HepG2 (cell line): ENCODE results near the gene TBXAS1. TPM values are rescaled to one million over a fixed set of nuclear protein-coding genes. Genes with fewer than 3 reads are reported as not detected.

Experiments
- ATAC-seq: fragments of 200-7000 bp; cut with Tn5 transposase; 3 replicates; pipeline ENCODE4 v1.9.1; 2020; ENCODE audit warnings: mild to moderate bottlenecking, moderate library complexity
- BruUV-seq: library from RNA; stranded (reverse); fragments of 400-500 nt; replicated peaks from 2 replicates; lab custom pipeline; 2021; lab: Mats Ljungman, UMichigan
- CTCF ChIA-PET: fragments of 300-600 bp; formaldehyde crosslinking; extraction: SDS; loops from one replicate; lab custom pipeline; 2021; ENCODE audit warnings: low total read pairs, inconsistent platforms, low intra/inter-chr PET ratio; lab: Yijun Ruan, JAX
- POLR2A ChIA-PET: fragments of 350-600 bp; sonication (Branson Sonifier 250); formaldehyde crosslinking; loops from one replicate; lab custom pipeline; 2020; ENCODE audit warnings: antibody characterized with exemption, inconsistent platforms; lab: Yijun Ruan, JAX
- DNase-seq: peaks from one replicate; pipeline ENCODE4 v3.0.0-alpha.2; 2015; ENCODE audit warnings: low spot score
- FAIRE-seq: peaks from 3 replicates; lab custom pipeline; 2011; peaks lifted over from hg19 to GRCh38; lab: Jason Lieb, UNC
- H2AFZ ChIP-seq: one replicate; pipeline ENCODE4 v1.6.1; 2011; ENCODE audit warnings: low read length, inconsistent platforms
- H3K27ac ChIP-seq: fragments of 300-600 bp; 3 replicates; pipeline ENCODE4 v1.8.0; 2011; ENCODE audit warnings: mixed run types, mild to moderate bottlenecking, mixed read lengths, low read length, inconsistent platforms; ENCODE audit not compliant: insufficient read depth; ENCODE audit errors: extremely low read length
- H3K27me3 ChIP-seq, 2 experiments: fragments of 200-600 bp in 1 of 2; 2 replicates in 1 of 2; 3 replicates in 1 of 2; pipeline versions ENCODE4 v1.6.0 to v1.8.0; 2011; ENCODE audit warnings: low read length in 2 of 2, mild to moderate bottlenecking in 2 of 2, moderate library complexity in 2 of 2, inconsistent platforms in 1 of 2; ENCODE audit not compliant: insufficient read depth in 2 of 2, control insufficient read depth in 1 of 2
- H3K36me3 ChIP-seq, 2 experiments: fragments of 200-600 bp in 1 of 2; replicated peaks in 1 of 2; 2 replicates in 1 of 2; 3 replicates in 1 of 2; pipeline versions ENCODE4 v1.5.1 to v1.8.0; 2011; ENCODE audit warnings: low read length in 2 of 2, inconsistent platforms in 1 of 2; ENCODE audit not compliant: insufficient read depth in 2 of 2, control insufficient read depth in 1 of 2
- H3K4me1 ChIP-seq: 2 replicates; pipeline ENCODE4 v1.5.1; 2012; ENCODE audit warnings: low read length, inconsistent platforms; ENCODE audit not compliant: insufficient read depth
- H3K4me2 ChIP-seq: 2 replicates; pipeline ENCODE4 v1.6.0; 2011; ENCODE audit warnings: low read depth, low read length, inconsistent platforms
- H3K4me3 ChIP-seq, 3 experiments: fragments of 200-600 bp in 1 of 3; sonication (generic), shearing (Covaris generic) in 1 of 3; replicated peaks in 1 of 3; 2 replicates each; pipeline ENCODE4 v1.5.1; 2011 to 2016; ENCODE audit warnings: low read length in 3 of 3, inconsistent platforms in 2 of 3, low read depth in 2 of 3, mild to moderate bottlenecking in 2 of 3, control low read depth in 1 of 3, mixed read lengths in 1 of 3; ENCODE audit not compliant: insufficient read depth in 1 of 3
- H3K79me2 ChIP-seq: one replicate; pipeline ENCODE4 v1.6.1; 2011; ENCODE audit warnings: low read length, inconsistent platforms; ENCODE audit not compliant: insufficient read depth
- H3K9ac ChIP-seq: 2 replicates; pipeline ENCODE4 v1.6.0; 2011; ENCODE audit warnings: mild to moderate bottlenecking, low read depth, low read length, inconsistent platforms; ENCODE audit not compliant: insufficient read depth
- H3K9me3 ChIP-seq: 2 replicates; pipeline ENCODE4 v1.5.1; 2012; ENCODE audit warnings: mild to moderate bottlenecking, low read length
- H4K20me1 ChIP-seq: 2 replicates; pipeline ENCODE4 v1.6.0; 2011; ENCODE audit warnings: inconsistent platforms, mild to moderate bottlenecking, low read length, moderate library complexity; ENCODE audit not compliant: insufficient read depth
- AHR ChIP-seq: IDR thresholded peaks from 2 replicates; pipeline ENCODE4 v1.6.1; 2018; ENCODE audit warnings: missing genetic modification reagents, missing compliant biosample characterization
- ATF4 ChIP-seq, 2 experiments: fragments of 450-650 bp in 1 of 2; sonication (generic) in 1 of 2; formaldehyde crosslinking; IDR thresholded peaks; 2 replicates each; pipeline versions ENCODE4 v1.5.0 to v1.8.0; 2020 to 2022; ENCODE audit warnings: mild to moderate bottlenecking in 1 of 2, missing genetic modification reagents in 1 of 2
- MBNL3 ChIP-seq: fragments of 250-450 bp; sonication (Bioruptor Pico); conservative IDR thresholded peaks from 2 replicates; pipeline ENCODE4 v1.8.0; 2022; ENCODE audit warnings: mild to moderate bottlenecking, inconsistent platforms
- MED8 ChIP-seq: sonication (generic); formaldehyde crosslinking; IDR thresholded peaks from 2 replicates; pipeline ENCODE4 v1.8.1; 2023; ENCODE audit warnings: mild to moderate bottlenecking, missing genetic modification reagents; ENCODE audit not compliant: insufficient replicate concordance
- MLLT10 ChIP-seq: sonication (generic); formaldehyde crosslinking; IDR thresholded peaks from 2 replicates; pipeline ENCODE4 v1.4.0; 2020; ENCODE audit warnings: missing genetic modification reagents
- MTF2 ChIP-seq: sonication (generic); formaldehyde crosslinking; IDR thresholded peaks from 2 replicates; pipeline ENCODE4 v1.5.0; 2020; ENCODE audit warnings: missing genetic modification reagents, borderline replicate concordance
- REL ChIP-seq: sonication (generic); formaldehyde crosslinking; conservative IDR thresholded peaks from 2 replicates; pipeline ENCODE4 v1.8.0; 2022; ENCODE audit warnings: mild to moderate bottlenecking, missing genetic modification reagents, moderate library complexity
- SALL2 ChIP-seq: sonication (generic); formaldehyde crosslinking; IDR thresholded peaks from 2 replicates; pipeline ENCODE4 v1.8.1; 2023; ENCODE audit warnings: mild to moderate bottlenecking, missing genetic modification reagents, inconsistent platforms
- SIX4 ChIP-seq: sonication (generic); formaldehyde crosslinking; IDR thresholded peaks from 2 replicates; pipeline ENCODE4 v1.4.0; 2020; ENCODE audit warnings: missing genetic modification reagents
- THRA ChIP-seq: sonication (generic); formaldehyde crosslinking; IDR thresholded peaks from 2 replicates; pipeline ENCODE4 v1.4.0; 2020; ENCODE audit warnings: missing genetic modification reagents, borderline replicate concordance
- ZBTB3 ChIP-seq: sonication (generic); formaldehyde crosslinking; IDR thresholded peaks from 2 replicates; pipeline ENCODE4 v1.4.0; 2020; ENCODE audit warnings: low read depth, mild to moderate bottlenecking, moderate library complexity, missing genetic modification reagents, borderline replicate concordance
- ZNF296 ChIP-seq: sonication (generic); formaldehyde crosslinking; conservative IDR thresholded peaks from 2 replicates; pipeline ENCODE4 v1.5.0; 2020; ENCODE audit warnings: mild to moderate bottlenecking, missing genetic modification reagents
- ZNF407 ChIP-seq: sonication (generic); formaldehyde crosslinking; IDR thresholded peaks from one replicate; pipeline ENCODE4 v1.5.1; 2020; ENCODE audit warnings: mild to moderate bottlenecking, missing genetic modification reagents; ENCODE audit errors: not compliant biosample characterization
- ZNF451 ChIP-seq: sonication (generic); formaldehyde crosslinking; IDR thresholded peaks from 2 replicates; pipeline ENCODE4 v1.5.0; 2020; ENCODE audit warnings: mild to moderate bottlenecking, missing genetic modification reagents
- WGBS: methylation state at CpG from one replicate; pipeline ENCODE4 v1.1.6; 2017; ENCODE audit warnings: low lambda C conversion rate; 5-methylcytosine and 5-hydroxymethylcytosine counted together
- in situ Hi-C: cut with HindIII; loops from 2 replicates; pipeline ENCODE4 v1.10.0; 2017; ENCODE audit warnings: low pct_unique_long_range_greater_than_20kb; ENCODE audit not compliant: extremely low pct_ligation_motif_present
- intact Hi-C: fragments of 100-400 bp; cut with micrococcal nuclease; formaldehyde crosslinking; loops from one replicate; pipeline ENCODE4 v1.10.0; 2022; ENCODE audit not compliant: unreplicated experiment
- polyA plus RNA-seq, 8 experiments: library from polyadenylated mRNA; depleted of rRNA in 3 of 8; stranded (reverse) in 7 of 8; unstranded in 1 of 8; fragments of >200 nt; fragmentation: Illumina TruSeq in 4 of 8; extraction: Trizol in 4 of 8; gene quantifications; 2 replicates each; pipeline versions ENCODE4 v1.2.1 to v1.2.3, GENCODE V29; 2011 to 2016; ENCODE audit warnings: low read depth in 4 of 8, missing spikeins in 1 of 8, mixed read lengths in 1 of 8; ENCODE audit not compliant: insufficient read depth in 1 of 8
- total RNA-seq, 5 experiments: library from RNA; depleted of rRNA; stranded (reverse); fragments of >200 nt; fragmentation: Illumina TruSeq; extraction: Trizol; gene quantifications; 2 replicates each; pipeline ENCODE4 v1.2.3, GENCODE V29; 2016; ENCODE audit warnings: low read depth in 1 of 5

TBXAS1 gene
- total and polyA plus RNA-seq, 2 of the 13 experiments (the other 11 are each of a cell fraction or from before 2014, with no cell fraction given), result 4.0 to 4.9 TPM

- ChIA-PET POLR2A (no interaction called here), CTCF (no interaction called here)
- no peak for TF ChIP-seq ZBTB3 (CRISPR knock-in tag)
- TF ChIP-seq REL (CRISPR knock-in tag), result no peak
- TF ChIP-seq AHR (CRISPR knock-in tag), result no peak
- no peak for TF ChIP-seq MTF2 (CRISPR knock-in tag)
- no peak for TF ChIP-seq ZNF407 (CRISPR knock-in tag)
- TF ChIP-seq SIX4, result no peak
- TF ChIP-seq MED8 (CRISPR knock-in tag), result no peak
- no peak for TF ChIP-seq ZNF296 (CRISPR knock-in tag)
- TF ChIP-seq THRA (CRISPR knock-in tag), result no peak
- no peak for TF ChIP-seq MBNL3 (CRISPR knock-in tag)
- TF ChIP-seq SALL2 (CRISPR knock-in tag), result no peak
- no peak for TF ChIP-seq ATF4 (CRISPR knock-in tag; IDR thresholded peaks at IDR 0.05)
- TF ChIP-seq ZNF451 (CRISPR knock-in tag), result no peak
- TF ChIP-seq MLLT10 (CRISPR knock-in tag), result no peak
- Histone ChIP-seq H3K9me3 (peaks cover 7% of the 10 kb centered on the region), H3K36me3 (no peaks in the 10 kb centered on the region), H3K27ac (no peak overlapping the region), H3K4me1 (peaks cover 5% of the 10 kb centered on the region), H3K27me3 (no peaks in the 10 kb centered on the region), H3K4me2 (no peak overlapping the region), H3K4me3 (no peak overlapping the region), H3K79me2 (no peaks in the 10 kb centered on the region), H3K9ac (no peak overlapping the region), H2AFZ (no peak overlapping the region), H4K20me1 (no peaks in the 10 kb centered on the region)
- WGBS, result 47% methylated on average over 4 of the region's 4 CpGs
- no peak for ATAC-seq
- FAIRE-seq, result no peak
- DNase-seq, result no peak
- no TSS peak for BruUV-seq
- intact Hi-C loops, result no loop called here
- in situ Hi-C loops, result no loop called here
Measured at GRCh38 chr7:139860090-139860775, 31.2 kb downstream of the TBXAS1 start.
